NCI-H345 treated with DMSO at 0.1 percent for 48 hours (cell line): Measurements from ENCODE around the gene PRG2.
"Not testable (repeated sequence)": the region's sequence is repeated elsewhere in the genome, so short reads cannot be mapped to it uniquely, and the experiment has no call there.

Experiments used
- DNase-seq: peaks from one replicate; lab custom pipeline; 2025; ENCODE audit not compliant: unreplicated experiment; lab: John Stamatoyannopoulos, UW

Gene PRG2

GRCh38 chr11:57421066-57421465 is 30.6 kb upstream of the PRG2 start:
- no peak for DNase-seq

- DNase-seq, result no peak
Observed at GRCh38 chr11:57419146-57419545, 28.7 kb upstream of the PRG2 start.

- no peak for DNase-seq
Observed at GRCh38 chr11:57418131-57418530, 27.7 kb upstream of the PRG2 start.

- no peak for DNase-seq
Observed at GRCh38 chr11:57417056-57417455, 26.6 kb upstream of the PRG2 start.

GRCh38 chr11:57416436-57416835 is 26.0 kb upstream of the PRG2 start:
- no peak for DNase-seq

GRCh38 chr11:57414612-57415212 is 24.3 kb upstream of the PRG2 start:
- DNase-seq, result no peak

- no peak for DNase-seq
Observed at GRCh38 chr11:57413681-57414080, 23.2 kb upstream of the PRG2 start.

- DNase-seq, result no peak
Observed at GRCh38 chr11:57410287-57410686, 19.8 kb upstream of the PRG2 start.

- no peak for DNase-seq
Observed at GRCh38 chr11:57409321-57410100, 19.1 kb upstream of the PRG2 start.

- no peak for DNase-seq
Observed at GRCh38 chr11:57408771-57409170, 18.3 kb upstream of the PRG2 start.

- no peak for DNase-seq
Observed at GRCh38 chr11:57407941-57408475, 17.6 kb upstream of the PRG2 start.

- DNase-seq, result no peak
Observed at GRCh38 chr11:57407010-57407920, 16.8 kb upstream of the PRG2 start.

GRCh38 chr11:57406337-57406904 is 16.0 kb upstream of the PRG2 start:
- DNase-seq, result no peak

GRCh38 chr11:57405271-57405860 is 14.9 kb upstream of the PRG2 start:
- no peak for DNase-seq

GRCh38 chr11:57403802-57404147 is 13.3 kb upstream of the PRG2 start:
- DNase-seq, result no peak

GRCh38 chr11:57403003-57403801 is 12.8 kb upstream of the PRG2 start:
- DNase-seq, result not testable (repeated sequence)

GRCh38 chr11:57402188-57403002 is 11.9 kb upstream of the PRG2 start:
- DNase-seq, result no peak

- no peak for DNase-seq
Observed at GRCh38 chr11:57399972-57400578, 9.6 kb upstream of the PRG2 start.

- DNase-seq, result no peak
Observed at GRCh38 chr11:57399221-57399620, 8.8 kb upstream of the PRG2 start.
